Regular cardiac myocyte (primary cell): ENCODE results near the gene ABHD18. TPM values are rescaled to one million over a fixed set of nuclear protein-coding genes. Genes with fewer than 3 reads are reported as not detected.

Experiments used
- total RNA-seq: library from RNA; depleted of rRNA; stranded (reverse); fragments of >200 nt; gene quantifications from 2 replicates; pipeline ENCODE4 v1.2.3, GENCODE V29; 2014

Gene ABHD18
- total RNA-seq: 4.4 and 5.4 TPM in 2 replicates

DNA sequence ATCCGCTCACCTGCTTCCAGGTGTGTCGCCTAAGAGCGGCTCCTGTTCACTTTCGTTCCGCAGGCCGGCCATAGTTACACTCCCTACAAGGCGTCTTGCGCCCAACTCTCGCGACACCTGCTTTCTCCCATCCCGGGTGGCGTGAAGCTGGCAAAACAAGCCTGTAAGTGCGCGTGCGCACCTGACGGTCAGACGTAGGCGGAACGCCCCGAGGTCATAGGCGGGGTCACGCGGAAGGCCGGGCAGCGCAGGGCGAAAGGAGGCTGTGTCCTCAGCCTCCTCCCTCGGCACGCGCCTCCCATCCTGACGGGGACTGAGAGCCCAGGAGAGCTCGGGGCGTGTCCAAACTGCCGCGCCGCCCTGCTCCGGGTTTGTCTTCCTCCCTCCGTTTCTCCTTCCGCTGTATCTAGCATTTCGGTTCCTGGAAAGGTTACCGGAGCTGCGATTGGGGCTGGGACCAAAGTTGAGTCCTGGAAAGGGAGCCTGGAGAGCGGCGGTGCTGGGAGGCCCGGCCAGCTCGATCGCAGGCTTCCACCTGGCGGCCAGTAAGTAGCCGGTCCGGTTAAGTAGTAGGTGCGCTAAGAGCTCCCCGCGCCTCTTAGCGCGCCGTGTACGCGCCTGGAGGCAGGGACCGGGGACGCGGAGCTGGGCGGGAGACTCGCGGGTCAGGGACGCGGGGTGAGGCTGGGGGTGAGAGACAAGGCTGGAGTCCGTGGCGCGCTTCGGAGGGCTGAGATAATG, at the start of gene ABHD18, which contains the start of gene MFSD8:
Gene ABHD18 (plus strand): TSS at position 345 of the 741 bp plus-strand sequence. CDS start 17,550 bp downstream, outside the sequence.
Gene MFSD8 (minus strand): TSS at position 112 of the 741 bp plus-strand sequence. CDS start 40 bp downstream, at position 72.

DNA sequence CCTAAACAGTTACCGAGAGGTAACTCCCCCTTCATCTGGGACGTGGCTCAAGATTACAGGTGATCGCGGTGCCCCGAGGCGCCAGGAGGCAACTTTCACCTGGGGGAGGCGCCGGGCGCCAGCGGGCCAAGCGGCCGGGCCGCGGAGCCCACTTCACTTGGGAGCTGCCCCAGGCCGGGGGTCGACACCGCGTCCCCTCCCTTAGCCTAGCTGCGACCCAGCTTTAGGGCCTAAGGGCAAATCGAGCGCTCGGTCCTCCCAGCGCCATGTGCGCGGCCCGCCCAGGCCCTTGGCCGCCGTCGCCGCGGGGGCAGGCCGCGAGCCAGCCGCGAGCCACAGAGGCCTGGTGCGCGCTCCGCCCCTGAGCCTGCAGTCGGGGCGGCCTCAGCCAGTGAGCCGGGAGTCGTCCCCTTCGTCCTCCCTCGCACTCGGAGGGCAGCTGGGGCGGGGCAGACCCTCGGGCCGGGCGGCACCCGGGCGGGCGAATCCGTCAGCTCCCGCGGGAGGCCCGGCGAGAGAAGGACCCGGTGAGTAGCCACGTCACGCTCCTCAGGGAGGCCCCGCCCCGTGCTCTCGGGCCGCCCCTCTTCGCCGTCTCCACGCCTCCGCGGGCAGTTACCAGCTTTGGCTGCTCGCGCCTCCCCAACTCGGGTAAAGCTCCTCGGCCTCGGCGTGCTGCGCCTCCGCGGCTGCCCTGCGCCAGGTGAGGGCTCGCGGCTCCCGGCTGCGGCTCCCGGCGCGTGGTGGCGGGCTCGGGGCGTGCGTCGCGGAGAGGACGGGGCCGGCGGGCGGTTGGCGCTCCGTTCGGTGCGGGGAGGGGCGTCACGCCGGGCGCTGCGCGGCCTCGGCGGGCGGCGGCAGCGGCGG, 95.7 kb downstream of the ABHD18 start, which contains the start of gene LARP1B:
Gene LARP1B (plus strand): TSS at position 614 of the 867 bp plus-strand sequence. CDS start 13,640 bp downstream, outside the sequence.

Other genes starting within 250 kb of the ABHD18 start
- gene SLC25A31, start 235.0 kb upstream of the ABHD18 start, total RNA-seq: under 0.01 TPM in 1 of 2 replicates, not detected in the other
- gene HSPA4L, start 183.1 kb upstream of the ABHD18 start, total RNA-seq: 15.7 and 21.7 TPM in 2 replicates
- 2.5 and 19.6 TPM in 2 replicates for gene PLK4, start 84.5 kb upstream of the ABHD18 start, total RNA-seq
- gene MFSD8, start 233 bp upstream of the ABHD18 start, total RNA-seq: 12.3 and 19.2 TPM in 2 replicates
- gene LARP1B, start 95.9 kb downstream of the ABHD18 start, total RNA-seq: 18.6 and 23.4 TPM in 2 replicates